Amygdala (tissue), 56 donors: ENCODE data around the gene KRTAP8-1.

Experiments
- DNase-seq, 56 donors: peaks; one replicate each; lab custom pipeline; 2025; lab: John Stamatoyannopoulos, UW

The KRTAP8-1 gene, protein sequence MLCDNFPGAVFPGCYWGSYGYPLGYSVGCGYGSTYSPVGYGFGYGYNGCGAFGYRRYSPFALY

DNA sequence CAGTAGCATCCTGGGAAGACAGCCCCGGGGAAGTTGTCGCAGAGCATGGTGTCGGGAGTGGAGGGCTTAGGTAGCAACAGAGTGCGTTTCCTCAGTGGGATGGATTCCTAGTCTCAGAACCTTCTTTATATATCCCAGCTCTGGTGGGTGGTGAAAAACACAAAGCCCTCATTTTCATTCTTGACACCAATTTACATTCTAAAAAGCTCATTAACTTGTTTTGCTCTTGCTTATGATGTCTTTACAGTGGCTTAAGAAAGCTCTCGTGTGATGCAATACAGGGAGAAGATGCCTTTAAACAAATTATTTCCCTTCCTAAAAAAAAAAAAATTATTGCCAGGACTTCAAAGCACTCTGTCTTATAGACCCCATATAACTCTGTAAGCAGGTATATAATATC, at the start of gene KRTAP8-1:
KRTAP8-1 (minus strand) TSS at position 101 of the 400 bp plus-strand sequence; CDS start at position 47, 54 bp downstream.
- no peak for DNase-seq

DNA sequence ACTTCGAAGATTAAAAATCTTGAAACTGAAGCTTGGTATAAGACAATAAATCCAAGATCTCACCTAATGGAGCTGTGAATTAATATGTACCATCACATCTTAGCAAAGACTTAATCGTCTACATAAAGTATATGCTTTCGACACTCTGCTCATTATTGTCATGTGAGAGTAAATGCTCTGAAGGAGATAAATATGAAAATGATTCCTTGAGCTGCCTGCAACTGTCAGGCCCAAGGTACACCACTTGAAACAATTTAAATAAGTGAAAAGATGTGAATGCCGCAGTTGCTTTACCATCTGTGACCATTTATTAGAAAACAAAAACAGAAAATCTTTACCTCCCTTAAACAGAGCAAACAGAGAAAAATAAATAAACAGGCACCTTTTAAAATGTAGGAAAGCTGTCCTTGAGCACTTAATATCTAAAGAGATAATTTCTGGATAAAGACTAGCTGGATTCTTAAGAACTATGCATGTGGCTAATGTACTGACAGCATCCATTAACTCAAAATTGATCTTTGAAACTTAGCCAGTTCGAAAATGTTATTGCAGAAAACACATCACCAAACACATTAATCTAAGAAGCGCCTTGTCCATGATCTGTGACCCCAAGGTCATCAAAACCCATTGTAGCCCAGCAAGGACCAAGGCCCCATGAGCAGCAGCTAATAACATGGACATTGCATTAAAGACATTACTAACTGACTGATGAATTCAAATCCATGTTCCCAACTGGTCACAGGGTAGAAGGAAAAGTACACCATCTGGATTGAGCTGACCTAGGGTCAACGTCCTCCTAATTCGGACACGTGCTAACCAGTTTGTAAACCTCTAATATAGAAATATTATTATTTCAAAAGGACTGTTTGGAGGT, 34.8 kb upstream of the KRTAP8-1 start:
- no peak for DNase-seq

DNA sequence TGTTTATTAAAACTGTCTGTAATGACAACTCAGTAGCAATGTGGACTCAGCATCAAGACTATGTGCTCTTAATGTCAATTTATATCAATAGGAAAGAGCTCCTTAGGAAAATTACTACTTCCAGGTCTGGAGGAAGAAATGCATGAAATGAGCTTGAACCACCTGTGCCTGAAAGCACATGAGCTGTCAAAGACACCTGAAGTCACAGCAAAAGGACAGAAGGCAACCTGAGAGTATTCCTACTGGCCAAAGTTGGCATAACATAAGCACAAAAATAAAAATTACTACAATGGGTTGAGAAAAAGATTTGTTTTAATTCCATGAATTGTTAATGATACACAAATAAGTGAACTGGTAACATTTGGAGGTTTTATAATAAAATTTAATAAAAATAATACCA, 29.9 kb upstream of the KRTAP8-1 start:
- DNase-seq = no peak

DNA sequence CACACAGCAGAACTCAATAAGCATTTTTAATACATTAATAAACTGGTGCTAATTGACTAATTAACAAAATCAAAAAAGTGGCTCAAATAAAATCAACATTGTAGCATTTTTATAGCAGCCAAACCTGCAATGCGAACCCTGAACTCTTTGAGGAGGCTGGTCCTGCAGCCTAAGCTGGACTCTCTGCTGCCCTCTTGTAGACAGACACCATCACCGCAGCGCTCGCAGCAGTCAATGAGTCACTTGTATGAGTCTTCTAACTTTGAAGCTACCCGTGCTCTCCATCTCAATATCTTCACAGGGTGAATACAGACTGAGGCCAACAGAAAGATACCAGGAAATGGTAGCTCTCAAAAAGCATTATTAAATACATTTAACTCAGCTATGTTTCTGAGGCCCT, 26.2 kb upstream of the KRTAP8-1 start:
- peak in 1 of 56 donors; percentile 2 for DNase-seq

DNA sequence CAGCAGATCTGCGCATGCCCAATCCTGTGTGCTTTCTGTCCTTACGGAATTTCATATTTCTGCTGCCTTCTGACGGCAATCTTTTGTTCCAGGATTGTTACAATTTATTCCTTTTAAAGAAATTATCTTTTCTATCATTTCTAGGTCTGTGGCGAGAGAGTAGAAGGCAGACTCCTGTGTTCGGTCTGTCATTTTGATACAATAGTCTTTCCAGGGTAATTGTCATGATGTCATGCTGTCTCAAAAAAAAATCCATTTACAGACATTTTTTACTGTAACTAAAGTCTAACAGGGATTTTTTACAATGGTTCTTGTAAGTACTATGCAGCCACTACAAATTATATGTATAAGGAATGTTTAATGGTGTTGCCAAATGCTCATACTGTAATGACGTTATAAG, 25.5 kb upstream of the KRTAP8-1 start:
- DNase-seq = no peak

DNA sequence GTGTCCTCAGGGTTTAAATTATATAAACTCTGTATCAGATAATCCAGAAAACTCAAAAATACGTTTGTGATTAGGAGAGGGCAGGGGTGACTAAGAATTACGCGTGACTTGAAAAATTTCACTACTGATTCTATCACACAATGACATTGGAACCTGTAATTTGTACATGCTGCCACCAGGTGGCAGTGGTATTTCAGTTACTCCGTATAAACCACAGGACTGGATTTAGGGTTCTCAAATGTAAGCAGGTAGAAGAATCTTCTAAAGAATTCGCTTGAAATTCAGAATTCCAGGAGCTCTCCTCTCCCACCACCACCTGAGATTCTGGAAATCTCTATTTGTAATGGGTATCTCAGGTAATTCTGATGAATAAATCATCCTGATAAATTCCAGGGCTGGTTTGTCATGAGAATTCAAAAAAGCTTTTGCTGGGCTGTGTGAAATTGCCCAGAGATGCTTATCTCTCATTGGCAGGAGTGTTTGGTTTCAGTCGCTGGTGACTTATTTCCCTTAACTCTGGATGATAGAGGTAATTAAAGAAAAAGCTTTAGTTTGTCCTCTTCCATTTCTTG, 18.2 kb upstream of the KRTAP8-1 start:
- no peak for DNase-seq

DNA sequence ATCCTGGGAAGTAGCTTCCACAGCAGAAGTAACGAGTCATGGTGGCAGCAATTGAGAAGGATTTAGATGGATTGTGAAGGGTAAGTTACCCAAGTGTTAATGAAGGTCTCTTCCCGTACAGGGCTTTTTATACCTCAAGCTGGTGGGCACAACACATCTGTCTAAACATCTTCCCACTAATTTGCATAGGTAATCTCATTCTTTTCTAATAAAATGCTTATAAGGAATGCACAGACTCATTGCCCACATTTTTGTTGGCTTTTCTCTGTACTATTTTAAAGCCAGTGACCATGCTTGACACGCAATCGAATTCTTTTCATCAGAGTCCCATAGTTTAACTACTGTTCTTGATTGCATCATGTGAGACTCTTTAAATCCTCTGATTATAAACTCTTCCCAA, 16.6 kb upstream of the KRTAP8-1 start, which contains the start of gene KRTAP7-1:
KRTAP7-1 (minus strand) TSS at position 101 of the 400 bp plus-strand sequence; CDS start at position 40, 61 bp downstream.
- DNase-seq = no peak

DNA sequence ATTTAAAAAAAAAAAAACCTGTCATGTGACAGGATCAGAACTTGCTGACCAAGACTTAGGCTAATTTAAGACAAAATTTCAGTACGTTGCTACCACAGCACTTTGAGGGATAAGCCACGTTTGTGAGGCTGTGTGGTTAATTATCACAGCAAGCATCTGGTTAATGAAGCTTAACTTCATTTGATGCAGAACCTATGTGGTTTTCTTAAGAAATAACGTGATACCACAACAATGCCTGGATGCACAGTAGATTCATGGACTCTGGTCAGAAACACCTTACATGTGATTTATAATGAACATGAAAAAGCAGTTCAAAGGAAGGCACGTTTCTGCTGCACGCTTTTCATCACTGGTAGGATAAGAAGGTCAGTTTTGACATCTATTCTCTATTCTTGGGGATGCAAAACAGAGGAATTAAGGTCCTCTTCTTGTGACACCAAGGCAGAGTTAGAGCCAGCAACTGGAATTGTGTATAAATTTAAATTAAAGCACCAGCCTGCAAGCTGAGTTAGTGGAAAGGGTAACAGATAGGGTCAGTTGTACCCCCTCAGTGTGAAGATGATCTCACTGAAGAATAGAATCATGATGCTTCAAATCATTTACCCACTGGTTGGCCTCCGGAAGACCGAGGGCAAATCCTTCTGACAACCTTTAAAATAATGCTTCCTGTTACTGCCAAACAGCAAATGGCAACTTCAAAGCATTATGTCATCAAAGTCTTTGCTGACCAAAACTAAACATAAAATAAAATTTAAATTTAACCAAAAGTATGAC, 6.0 kb upstream of the KRTAP8-1 start:
- no peak for DNase-seq

DNA sequence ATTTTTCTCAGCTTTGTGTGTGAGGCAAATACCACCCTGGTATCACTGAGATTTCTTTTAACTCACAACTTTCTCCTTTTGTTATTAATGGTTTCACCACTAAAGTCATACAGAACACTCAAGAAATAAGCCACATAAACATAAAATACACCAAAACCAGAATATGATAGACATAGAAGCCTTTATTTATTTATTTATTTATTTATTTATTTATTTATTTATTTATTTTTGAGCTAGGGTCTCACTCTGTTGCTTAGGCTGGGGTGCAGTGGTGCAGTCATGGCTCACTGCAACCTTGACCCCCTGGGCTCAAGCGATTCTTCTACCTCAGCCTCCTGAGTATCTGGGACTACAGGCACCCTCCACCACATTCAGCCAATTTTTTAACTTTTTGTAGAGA, 12.5 kb downstream of the KRTAP8-1 start:
- no peak for DNase-seq

DNA sequence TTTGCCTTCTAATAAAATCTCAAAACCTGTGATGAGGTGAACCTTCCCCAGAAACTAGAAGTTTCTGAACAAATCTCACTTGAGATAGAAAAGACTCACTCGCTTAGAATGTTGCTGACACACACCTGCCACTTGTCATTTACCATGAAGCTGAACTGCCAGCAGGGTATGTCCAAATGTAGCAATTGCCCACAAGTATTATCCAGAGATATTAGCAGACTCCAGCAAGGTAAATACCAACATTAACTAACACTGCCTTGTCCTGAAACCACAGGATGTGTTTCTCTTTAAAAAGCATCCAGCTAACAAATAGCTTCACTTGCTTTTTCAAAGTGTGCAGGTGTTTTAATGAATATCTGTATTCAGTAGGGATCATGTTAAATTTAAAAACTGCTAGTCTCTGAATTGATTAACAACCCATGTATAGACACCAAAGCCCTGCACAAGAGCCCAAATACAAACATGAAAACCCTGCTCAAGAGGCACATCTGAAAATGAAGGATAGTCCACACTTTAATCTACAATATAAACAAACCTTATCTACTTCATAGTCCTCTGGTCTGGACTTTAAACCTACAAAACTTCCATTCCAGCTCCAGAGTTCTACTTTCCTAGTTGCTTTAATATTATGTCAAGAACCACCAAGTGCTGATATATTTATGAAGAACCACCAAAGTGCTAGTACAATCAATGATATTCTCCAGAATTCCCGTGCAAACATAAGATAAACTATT, 19.3 kb downstream of the KRTAP8-1 start:
- no peak for DNase-seq

DNA sequence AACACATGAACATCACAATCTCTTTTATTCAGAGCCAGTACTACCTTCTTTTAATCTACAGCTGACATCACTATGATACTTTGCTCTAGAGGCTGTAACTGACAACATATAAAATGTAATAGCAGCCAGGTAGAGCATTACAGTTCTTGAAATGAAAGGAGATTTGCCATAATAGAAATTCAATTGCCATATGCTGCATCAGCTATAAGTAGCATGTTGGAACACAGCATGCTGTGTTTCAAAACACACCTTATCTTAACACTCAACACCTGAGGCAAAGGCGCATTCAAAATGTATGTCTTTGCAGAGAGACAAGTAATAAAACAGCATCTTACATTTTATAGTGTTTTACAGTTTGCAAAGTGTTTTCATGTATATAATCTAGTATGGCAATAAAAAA, 33.8 kb downstream of the KRTAP8-1 start:
- no peak for DNase-seq

DNA sequence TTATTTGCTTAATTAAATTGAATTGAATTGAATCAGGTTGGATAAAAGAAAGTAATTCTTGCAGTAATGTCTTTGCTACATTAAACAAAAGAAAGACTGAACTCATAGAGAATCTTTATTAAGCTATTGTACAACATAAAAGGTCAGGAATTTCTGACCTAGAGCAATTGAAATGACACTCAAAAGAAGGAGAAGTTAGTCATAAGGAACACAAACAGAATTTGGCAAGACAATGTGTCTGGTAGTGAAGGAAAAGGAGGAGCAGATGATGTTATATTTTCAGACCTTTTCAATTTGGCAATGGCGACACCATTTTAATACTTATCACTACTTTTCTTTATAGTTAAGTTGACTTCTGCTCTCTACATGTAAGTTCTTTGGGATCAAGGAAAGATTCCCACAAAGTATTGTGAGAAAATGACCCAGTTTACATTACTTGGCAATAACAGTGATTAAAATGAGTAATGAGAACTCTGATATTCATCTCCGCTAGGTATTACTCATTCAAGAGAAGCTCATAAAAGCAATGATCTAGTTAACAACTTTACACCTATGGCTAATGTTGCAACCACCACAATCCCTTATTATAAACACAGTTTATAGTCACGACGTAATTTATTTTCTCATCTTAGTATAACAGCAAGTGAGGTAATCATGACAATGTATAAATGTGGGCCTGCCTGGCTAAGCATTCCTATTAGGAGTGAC, 43.2 kb downstream of the KRTAP8-1 start:
- DNase-seq = no peak
